Endodermal cell (in vitro differentiated cells): ENCODE measurements around the gene RBBP8. TPM values are rescaled to one million over a fixed set of nuclear protein-coding genes. Genes with fewer than 3 reads are reported as not detected.

Experiments
- DNase-seq: peaks from one replicate; pipeline ENCODE4 v3.0.0-alpha.2; 2017
- H3K27ac ChIP-seq: 2 replicates; pipeline ENCODE4 v1.5.1; 2013; ENCODE audit warnings: mild to moderate bottlenecking, low read depth, low read length, moderate library complexity
- H3K27me3 ChIP-seq: 2 replicates; pipeline ENCODE4 v1.6.1; 2013; ENCODE audit warnings: mild to moderate bottlenecking, low read length, moderate library complexity; ENCODE audit not compliant: insufficient read depth, control insufficient read depth, poor library complexity, severe bottlenecking
- H3K36me3 ChIP-seq: 2 replicates; pipeline ENCODE4 v1.7.0; 2013; ENCODE audit warnings: mild to moderate bottlenecking, low read length, moderate library complexity; ENCODE audit not compliant: control insufficient read depth, insufficient read depth
- H3K4me1 ChIP-seq: one replicate; pipeline ENCODE4 v1.7.0; 2013; ENCODE audit warnings: low read length; ENCODE audit not compliant: control insufficient read depth, insufficient read depth
- H3K4me3 ChIP-seq: 2 replicates; pipeline ENCODE4 v1.5.1; 2013; ENCODE audit warnings: mild to moderate bottlenecking, low read length, moderate library complexity
- H3K9ac ChIP-seq: 2 replicates; pipeline ENCODE4 v1.6.1; 2013; ENCODE audit warnings: mild to moderate bottlenecking, low read length, moderate library complexity; ENCODE audit not compliant: poor library complexity, severe bottlenecking; ENCODE audit errors: extremely low read depth
- H3K9me3 ChIP-seq: 2 replicates; pipeline ENCODE4 v1.6.1; 2013; ENCODE audit warnings: mild to moderate bottlenecking, low read length, moderate library complexity; ENCODE audit not compliant: control insufficient read depth
- H3K27ac Mint-ChIP-seq: 2 replicates; pipeline ENCODE4 v1.8.0; 2020; ENCODE audit warnings: mixed read lengths
- H3K27me3 Mint-ChIP-seq: 2 replicates; pipeline ENCODE4 v1.8.0; 2021; ENCODE audit warnings: mild to moderate bottlenecking, mixed read lengths; ENCODE audit not compliant: insufficient read depth
- H3K36me3 Mint-ChIP-seq: 2 replicates; pipeline ENCODE4 v1.8.0; 2020; ENCODE audit warnings: low read depth, mixed read lengths
- H3K4me1 Mint-ChIP-seq: 2 replicates; pipeline ENCODE4 v1.8.0; 2020; ENCODE audit warnings: mixed read lengths
- H3K4me3 Mint-ChIP-seq: 2 replicates; pipeline ENCODE4 v1.8.0; 2020; ENCODE audit warnings: mild to moderate bottlenecking, moderate library complexity, mixed read lengths
- H3K9me3 Mint-ChIP-seq: 2 replicates; pipeline ENCODE4 v1.8.0; 2020; ENCODE audit warnings: mild to moderate bottlenecking, mixed read lengths
- WGBS, 2 experiments: methylation state at CpG; one replicate each; pipeline versions ENCODE4 v1.1.5 to v1.1.7; 2013; ENCODE audit warnings: missing lambda C conversion rate in 2 of 2, mixed read lengths in 1 of 2; ENCODE audit not compliant: insufficient coverage in 1 of 2, insufficient read length in 1 of 2; 5-methylcytosine and 5-hydroxymethylcytosine counted together
- total RNA-seq, 2 donors: library from RNA; stranded (reverse); fragmentation: NEBNext Ultra II Directional in 1 of 2; extraction: Animal tissue kit (Norgen Biotek cat#: 25700) in 1 of 2; gene quantifications; 2 replicates in 1 of 2; 3 replicates in 1 of 2; pipeline ENCODE4 v1.2.1, GENCODE V29; 2021
- TF ChIP-seq, protein P1 (sequence below): fragments of 200-600 bp; sonication (generic); conservative IDR thresholded peaks from 2 replicates; pipeline ENCODE4 v1.5.0; 2021; ENCODE audit warnings: antibody characterized with exemption, mild to moderate bottlenecking

The RBBP8 gene
- total RNA-seq, 2 donors from 2014 or later: 44.3 to 55.5 TPM

DNA sequence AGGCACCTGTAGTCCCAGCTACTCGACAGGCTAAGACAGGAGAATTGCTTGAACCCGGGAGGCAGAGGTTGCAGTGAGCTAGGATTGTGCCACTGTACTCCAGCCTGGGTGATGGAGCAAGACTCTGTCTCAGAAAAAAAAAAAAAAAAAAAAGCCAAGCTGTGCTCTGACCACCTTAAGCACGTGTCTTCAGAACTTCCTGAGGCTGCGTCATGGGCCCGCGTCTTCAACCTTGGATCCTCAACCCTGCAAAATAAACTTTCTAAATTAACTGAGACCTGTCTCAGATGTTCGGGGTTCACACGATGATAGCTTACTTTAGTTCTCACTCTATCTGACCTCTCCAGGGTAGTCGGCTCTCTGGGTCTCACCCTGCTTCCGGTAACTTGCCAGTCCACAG, 136.4 kb downstream of the RBBP8 start:
- no peaks in the 10 kb centered on the region for H3K9me3 ChIP-seq
- H3K27ac ChIP-seq: no peak overlapping the region
- H3K36me3 ChIP-seq: no peaks in the 10 kb centered on the region
- H3K27ac Mint-ChIP-seq: no peak overlapping the region
- no peaks in the 10 kb centered on the region for H3K36me3 Mint-ChIP-seq
- H3K9ac ChIP-seq: no peak overlapping the region
- no peaks in the 10 kb centered on the region for H3K4me1 ChIP-seq
- peaks cover 2% of the 10 kb centered on the region for H3K9me3 Mint-ChIP-seq
- WGBS, 2 experiments: 94 to 95% methylated on average over 10 of the region's 10 CpGs
- no peaks in the 10 kb centered on the region for H3K4me1 Mint-ChIP-seq
- TF ChIP-seq, protein P1, sequence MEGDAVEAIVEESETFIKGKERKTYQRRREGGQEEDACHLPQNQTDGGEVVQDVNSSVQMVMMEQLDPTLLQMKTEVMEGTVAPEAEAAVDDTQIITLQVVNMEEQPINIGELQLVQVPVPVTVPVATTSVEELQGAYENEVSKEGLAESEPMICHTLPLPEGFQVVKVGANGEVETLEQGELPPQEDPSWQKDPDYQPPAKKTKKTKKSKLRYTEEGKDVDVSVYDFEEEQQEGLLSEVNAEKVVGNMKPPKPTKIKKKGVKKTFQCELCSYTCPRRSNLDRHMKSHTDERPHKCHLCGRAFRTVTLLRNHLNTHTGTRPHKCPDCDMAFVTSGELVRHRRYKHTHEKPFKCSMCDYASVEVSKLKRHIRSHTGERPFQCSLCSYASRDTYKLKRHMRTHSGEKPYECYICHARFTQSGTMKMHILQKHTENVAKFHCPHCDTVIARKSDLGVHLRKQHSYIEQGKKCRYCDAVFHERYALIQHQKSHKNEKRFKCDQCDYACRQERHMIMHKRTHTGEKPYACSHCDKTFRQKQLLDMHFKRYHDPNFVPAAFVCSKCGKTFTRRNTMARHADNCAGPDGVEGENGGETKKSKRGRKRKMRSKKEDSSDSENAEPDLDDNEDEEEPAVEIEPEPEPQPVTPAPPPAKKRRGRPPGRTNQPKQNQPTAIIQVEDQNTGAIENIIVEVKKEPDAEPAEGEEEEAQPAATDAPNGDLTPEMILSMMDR: no peak
- no peaks in the 10 kb centered on the region for H3K27me3 ChIP-seq
- H3K4me3 ChIP-seq: no peak overlapping the region
- H3K27me3 Mint-ChIP-seq: no peaks in the 10 kb centered on the region
- DNase-seq: no peak
- no peak overlapping the region for H3K4me3 Mint-ChIP-seq

DNA sequence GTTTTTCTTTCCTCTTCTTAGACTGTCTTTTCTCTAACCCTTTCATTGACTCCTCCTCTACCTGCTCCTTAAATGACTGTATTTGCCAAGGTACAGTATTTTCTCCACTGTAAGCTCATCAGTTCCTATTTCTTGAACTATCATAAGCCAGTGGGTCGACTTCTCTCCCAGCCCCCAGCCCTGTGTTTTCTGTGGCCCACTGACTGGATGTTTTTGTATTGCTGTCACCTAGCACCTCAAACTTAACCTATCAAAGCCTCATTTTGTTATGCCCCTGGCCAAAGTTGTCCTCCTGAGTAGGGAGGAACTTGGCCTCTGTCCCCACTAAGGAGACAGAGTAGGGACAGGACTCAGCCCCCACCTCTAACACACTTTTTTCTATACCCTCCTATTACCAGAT, 136.8 kb downstream of the RBBP8 start:
- no peak overlapping the region for H3K4me3 Mint-ChIP-seq
- Histone ChIP-seq H3K36me3 (no peaks in the 10 kb centered on the region), H3K27ac (no peak overlapping the region), H3K4me1 (no peaks in the 10 kb centered on the region), H3K9me3 (no peaks in the 10 kb centered on the region), H3K27me3 (no peaks in the 10 kb centered on the region), H3K9ac (no peak overlapping the region), H3K4me3 (no peak overlapping the region)
- H3K9me3 Mint-ChIP-seq: no peaks in the 10 kb centered on the region
- DNase-seq: no peak
- no peaks in the 10 kb centered on the region for H3K4me1 Mint-ChIP-seq
- no peaks in the 10 kb centered on the region for H3K36me3 Mint-ChIP-seq
- 100% methylated on average over 1 of the region's 1 CpG for WGBS, 2 experiments
- TF ChIP-seq, protein P1: no peak
- no peaks in the 10 kb centered on the region for H3K27me3 Mint-ChIP-seq
- no peak overlapping the region for H3K27ac Mint-ChIP-seq

DNA sequence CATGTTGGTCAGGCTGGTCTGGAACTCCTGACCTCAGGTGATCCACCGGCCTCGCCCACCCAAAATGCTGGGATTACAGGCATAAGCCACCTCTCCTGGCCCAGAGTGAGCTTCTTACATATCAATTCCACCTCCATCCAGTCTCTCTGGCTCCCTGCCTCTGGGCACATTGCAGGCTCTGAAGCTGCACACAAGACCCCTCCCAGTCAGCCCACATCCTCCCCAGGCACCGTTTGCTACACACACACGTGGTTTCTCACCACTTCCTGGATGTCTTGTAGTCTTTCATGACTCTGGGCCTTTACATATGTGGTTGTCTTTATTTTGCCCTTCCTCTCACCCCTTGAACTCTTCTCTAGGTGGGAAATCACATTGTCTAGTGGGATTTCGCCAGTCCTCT, 138.2 kb downstream of the RBBP8 start:
- Mint-ChIP-seq H3K9me3 (no peaks in the 10 kb centered on the region), H3K4me3 (no peak overlapping the region), H3K4me1 (no peaks in the 10 kb centered on the region), H3K27ac (no peak overlapping the region), H3K27me3 (no peaks in the 10 kb centered on the region), H3K36me3 (no peaks in the 10 kb centered on the region)
- H3K9ac ChIP-seq: no peak overlapping the region
- DNase-seq: no peak
- H3K4me1 ChIP-seq: no peaks in the 10 kb centered on the region
- no peaks in the 10 kb centered on the region for H3K27me3 ChIP-seq
- no peak overlapping the region for H3K4me3 ChIP-seq
- no peaks in the 10 kb centered on the region for H3K9me3 ChIP-seq
- WGBS, 2 experiments: 83 to 94% methylated on average over 2 to 5 of the region's 5 CpGs
- TF ChIP-seq, protein P1: no peak
- no peak overlapping the region for H3K27ac ChIP-seq
- no peaks in the 10 kb centered on the region for H3K36me3 ChIP-seq
